GM12874 (cell line): ENCODE data around the gene CDH18.

Experiments
- TF ChIP-seq, protein P1 (sequence below): IDR thresholded peaks from 2 replicates; pipeline ENCODE4 v1.5.1; 2011; ENCODE audit warnings: low read depth, mild to moderate bottlenecking, control low read depth, low read length, moderate library complexity; ENCODE audit not compliant: insufficient read depth

CDH18 gene, protein sequence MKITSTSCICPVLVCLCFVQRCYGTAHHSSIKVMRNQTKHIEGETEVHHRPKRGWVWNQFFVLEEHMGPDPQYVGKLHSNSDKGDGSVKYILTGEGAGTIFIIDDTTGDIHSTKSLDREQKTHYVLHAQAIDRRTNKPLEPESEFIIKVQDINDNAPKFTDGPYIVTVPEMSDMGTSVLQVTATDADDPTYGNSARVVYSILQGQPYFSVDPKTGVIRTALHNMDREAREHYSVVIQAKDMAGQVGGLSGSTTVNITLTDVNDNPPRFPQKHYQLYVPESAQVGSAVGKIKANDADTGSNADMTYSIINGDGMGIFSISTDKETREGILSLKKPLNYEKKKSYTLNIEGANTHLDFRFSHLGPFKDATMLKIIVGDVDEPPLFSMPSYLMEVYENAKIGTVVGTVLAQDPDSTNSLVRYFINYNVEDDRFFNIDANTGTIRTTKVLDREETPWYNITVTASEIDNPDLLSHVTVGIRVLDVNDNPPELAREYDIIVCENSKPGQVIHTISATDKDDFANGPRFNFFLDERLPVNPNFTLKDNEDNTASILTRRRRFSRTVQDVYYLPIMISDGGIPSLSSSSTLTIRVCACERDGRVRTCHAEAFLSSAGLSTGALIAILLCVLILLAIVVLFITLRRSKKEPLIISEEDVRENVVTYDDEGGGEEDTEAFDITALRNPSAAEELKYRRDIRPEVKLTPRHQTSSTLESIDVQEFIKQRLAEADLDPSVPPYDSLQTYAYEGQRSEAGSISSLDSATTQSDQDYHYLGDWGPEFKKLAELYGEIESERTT

DNA sequence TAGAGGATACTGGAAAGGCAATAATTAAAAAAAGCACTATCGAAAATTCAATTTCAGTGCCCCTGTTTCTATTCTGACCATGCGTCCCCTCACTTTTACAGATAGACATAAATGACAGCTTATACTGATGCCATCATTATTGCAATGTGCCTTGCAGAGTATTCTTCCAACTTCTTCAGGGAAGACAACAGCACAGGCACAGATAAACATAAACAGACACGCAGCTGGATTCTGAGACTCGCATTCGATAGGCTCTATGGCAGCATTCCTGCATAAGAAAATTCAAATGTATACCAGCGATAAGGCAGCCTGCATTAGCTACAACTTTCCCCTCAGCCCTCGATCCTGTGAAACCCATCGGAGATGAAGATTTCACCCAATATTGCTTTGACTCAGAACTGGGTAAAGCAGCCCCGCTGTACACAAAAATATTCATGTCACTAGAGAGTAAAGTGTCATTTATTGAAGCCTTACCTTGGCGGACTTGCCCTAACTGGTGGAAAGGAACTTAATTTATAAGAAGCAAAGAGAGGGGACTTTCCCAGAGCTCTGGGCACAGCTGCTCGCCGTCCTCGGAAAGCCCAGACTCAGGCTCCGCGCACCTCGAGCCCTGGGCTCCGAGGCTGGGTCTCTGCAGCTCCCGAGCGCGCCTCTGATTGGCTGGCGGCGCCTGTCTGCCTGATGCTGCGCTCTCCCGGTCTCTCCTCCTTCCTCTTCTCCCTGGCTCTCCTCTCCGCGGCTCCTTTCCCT, at the start of gene CDH18:
TSS of gene CDH18 (minus strand) at position 589 of the 750 bp plus-strand sequence. CDS start 149,214 bp downstream, outside the sequence.
- TF ChIP-seq, protein P1, sequence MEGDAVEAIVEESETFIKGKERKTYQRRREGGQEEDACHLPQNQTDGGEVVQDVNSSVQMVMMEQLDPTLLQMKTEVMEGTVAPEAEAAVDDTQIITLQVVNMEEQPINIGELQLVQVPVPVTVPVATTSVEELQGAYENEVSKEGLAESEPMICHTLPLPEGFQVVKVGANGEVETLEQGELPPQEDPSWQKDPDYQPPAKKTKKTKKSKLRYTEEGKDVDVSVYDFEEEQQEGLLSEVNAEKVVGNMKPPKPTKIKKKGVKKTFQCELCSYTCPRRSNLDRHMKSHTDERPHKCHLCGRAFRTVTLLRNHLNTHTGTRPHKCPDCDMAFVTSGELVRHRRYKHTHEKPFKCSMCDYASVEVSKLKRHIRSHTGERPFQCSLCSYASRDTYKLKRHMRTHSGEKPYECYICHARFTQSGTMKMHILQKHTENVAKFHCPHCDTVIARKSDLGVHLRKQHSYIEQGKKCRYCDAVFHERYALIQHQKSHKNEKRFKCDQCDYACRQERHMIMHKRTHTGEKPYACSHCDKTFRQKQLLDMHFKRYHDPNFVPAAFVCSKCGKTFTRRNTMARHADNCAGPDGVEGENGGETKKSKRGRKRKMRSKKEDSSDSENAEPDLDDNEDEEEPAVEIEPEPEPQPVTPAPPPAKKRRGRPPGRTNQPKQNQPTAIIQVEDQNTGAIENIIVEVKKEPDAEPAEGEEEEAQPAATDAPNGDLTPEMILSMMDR: no peak

GRCh38 chr5:20034717-20035116, 46.7 kb upstream of the CDH18 start:
- TF ChIP-seq, protein P1: no peak

- TF ChIP-seq, protein P1: no peak
These were observed 45.9 kb upstream of the CDH18 start for GRCh38 chr5:20033881-20034280.

DNA sequence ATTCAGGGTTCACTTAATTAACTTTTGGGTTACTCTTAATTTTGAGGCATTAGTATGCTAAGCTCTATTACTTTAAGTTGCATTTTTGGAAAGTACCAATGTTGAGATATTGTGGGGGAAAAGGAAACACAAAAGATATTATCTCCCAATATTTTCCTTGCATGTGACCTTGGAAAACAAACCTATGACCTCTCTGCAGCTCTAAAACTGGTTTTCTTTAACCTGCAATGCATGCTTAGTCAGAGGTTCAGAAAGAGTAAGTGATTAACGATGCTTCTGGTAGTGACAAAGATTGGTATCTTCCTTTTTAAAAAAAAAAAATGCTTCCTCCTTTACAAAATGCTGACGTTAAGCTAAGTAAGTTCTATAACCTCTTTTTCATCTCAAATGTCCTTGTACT, 44.9 kb upstream of the CDH18 start:
- TF ChIP-seq, protein P1: no peak

DNA sequence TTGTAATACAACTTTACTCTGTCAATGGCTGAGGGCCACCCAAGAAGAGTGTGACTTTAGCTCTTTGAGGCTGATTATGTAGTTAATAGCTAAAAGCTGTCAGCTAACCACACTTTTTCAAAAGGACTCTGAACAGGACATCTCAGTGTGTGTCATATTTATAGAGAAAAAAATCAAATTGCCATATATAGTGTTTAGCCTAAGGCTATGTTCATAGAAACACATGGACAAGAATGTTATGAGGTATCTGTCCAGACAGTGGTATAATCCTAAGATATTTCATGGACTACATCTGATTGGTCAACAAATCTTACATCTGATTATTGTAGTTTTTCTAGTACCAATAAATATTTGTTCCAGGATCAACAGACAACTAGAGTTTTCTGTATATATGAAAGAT, 42.1 kb upstream of the CDH18 start:
- TF ChIP-seq, protein P1: no peak

- TF ChIP-seq, protein P1: no peak
These were observed 41.3 kb upstream of the CDH18 start for GRCh38 chr5:20029266-20029665.

DNA sequence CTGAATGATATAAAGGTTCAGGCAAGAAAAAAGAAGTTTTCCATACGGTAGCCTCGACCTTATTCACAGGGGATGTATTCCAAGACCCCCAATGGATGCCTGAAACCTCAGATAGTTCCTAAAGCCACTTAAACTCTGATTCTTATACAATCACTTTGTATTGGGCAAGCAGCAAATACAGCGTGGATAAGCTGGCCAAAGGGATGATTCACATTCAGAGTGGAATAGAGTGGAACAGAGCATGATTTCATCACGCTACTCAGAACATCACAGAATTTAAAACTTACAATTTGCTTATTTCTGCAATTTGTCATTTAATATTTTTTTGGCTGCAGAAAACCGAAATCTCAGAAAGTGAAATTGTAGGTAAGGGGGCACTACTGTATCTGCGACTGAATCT, 40.5 kb upstream of the CDH18 start:
- TF ChIP-seq, protein P1: no peak
